PC-9 (cell line): ENCODE measurements around the gene TADA3.

Experiments
- EZH2 ChIP-seq: fragments of 200-600 bp; sonication (generic); IDR thresholded peaks from 2 replicates; pipeline ENCODE4 v1.8.0; 2017; ENCODE audit warnings: antibody characterized with exemption, low read depth
- TF ChIP-seq, protein P1 (sequence below): fragments of 200-600 bp; sonication (generic); conservative IDR thresholded peaks from 2 replicates; pipeline ENCODE4 v1.6.1; 2017; ENCODE audit warnings: mixed run types, antibody characterized with exemption, mild to moderate bottlenecking, moderate library complexity

DNA sequence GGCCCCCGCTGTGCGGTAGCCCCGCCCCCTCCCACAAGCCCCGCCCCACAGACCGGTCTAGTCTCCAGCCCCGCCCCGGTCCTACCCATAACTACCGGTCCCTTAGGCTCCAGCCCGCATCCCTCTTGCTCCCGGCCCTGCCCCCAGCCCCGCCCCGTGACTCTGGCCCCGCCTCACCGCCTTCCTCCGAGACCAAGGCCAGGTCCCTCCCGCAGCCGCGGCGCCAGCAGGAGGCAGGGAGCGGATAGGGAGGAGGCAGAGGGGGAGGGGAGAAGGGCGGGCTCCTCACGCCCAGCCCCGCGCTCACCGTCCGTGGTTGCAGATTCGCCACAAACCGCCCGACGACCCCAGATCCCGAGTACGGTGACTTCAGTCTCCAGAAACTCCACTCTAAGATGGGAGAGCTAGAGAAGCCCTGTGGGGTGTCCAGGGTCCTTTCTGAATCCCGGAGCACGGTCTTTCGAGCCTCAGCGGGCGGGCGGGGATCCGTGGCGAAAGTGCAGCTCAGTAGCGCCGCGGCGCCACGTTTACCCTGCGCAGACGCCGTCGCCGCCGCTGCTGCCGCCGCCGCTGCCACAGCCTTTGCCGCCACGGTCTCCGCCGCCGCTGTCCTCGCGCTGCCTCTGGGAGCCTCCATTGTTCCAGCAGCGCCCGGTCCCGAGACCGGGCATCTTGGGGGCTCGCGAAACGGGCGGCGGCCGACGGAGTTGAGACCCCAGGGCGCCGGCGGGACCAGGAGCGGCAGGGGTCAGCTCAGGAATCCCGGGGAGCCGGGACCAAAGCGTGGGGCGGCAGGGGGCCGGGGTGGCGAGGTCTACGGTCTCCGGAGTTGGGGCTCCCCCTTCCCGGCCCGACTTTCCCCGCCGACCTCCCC is 60.8 kb downstream of the TADA3 start, which contains the start of gene BRPF1:
- TF ChIP-seq, protein P1, sequence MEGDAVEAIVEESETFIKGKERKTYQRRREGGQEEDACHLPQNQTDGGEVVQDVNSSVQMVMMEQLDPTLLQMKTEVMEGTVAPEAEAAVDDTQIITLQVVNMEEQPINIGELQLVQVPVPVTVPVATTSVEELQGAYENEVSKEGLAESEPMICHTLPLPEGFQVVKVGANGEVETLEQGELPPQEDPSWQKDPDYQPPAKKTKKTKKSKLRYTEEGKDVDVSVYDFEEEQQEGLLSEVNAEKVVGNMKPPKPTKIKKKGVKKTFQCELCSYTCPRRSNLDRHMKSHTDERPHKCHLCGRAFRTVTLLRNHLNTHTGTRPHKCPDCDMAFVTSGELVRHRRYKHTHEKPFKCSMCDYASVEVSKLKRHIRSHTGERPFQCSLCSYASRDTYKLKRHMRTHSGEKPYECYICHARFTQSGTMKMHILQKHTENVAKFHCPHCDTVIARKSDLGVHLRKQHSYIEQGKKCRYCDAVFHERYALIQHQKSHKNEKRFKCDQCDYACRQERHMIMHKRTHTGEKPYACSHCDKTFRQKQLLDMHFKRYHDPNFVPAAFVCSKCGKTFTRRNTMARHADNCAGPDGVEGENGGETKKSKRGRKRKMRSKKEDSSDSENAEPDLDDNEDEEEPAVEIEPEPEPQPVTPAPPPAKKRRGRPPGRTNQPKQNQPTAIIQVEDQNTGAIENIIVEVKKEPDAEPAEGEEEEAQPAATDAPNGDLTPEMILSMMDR, result 0 out of 2 replicates have a peak, but pooled peaks have one; percentile 13
- TF ChIP-seq EZH2, result no peak
